Ramos (cell line): Measurements from ENCODE around the gene SEC14L5.
"Not testable (repeated sequence)": the region's sequence is repeated elsewhere in the genome, so short reads cannot be mapped to it uniquely, and the experiment has no call there.

Experiments used
- in situ Hi-C: fragments of 300-500 bp; cut with MboI; formaldehyde crosslinking; loops from one replicate; pipeline ENCODE4 v1.14.3; 2022; ENCODE audit warnings: low sequenced_read_pairs; ENCODE audit not compliant: unreplicated experiment

Gene SEC14L5

GRCh38 chr16:4928227-4928626, 29.9 kb upstream of the SEC14L5 start:
- in situ Hi-C loops, result no loop called here

- in situ Hi-C loops, result not testable (repeated sequence)
Measured at GRCh38 chr16:4929619-4930018, 28.5 kb upstream of the SEC14L5 start.

GRCh38 chr16:4931381-4931780, 26.7 kb upstream of the SEC14L5 start:
- in situ Hi-C loops, result no loop called here

GRCh38 chr16:4933433-4933832, 24.7 kb upstream of the SEC14L5 start:
- in situ Hi-C loops, result no loop called here

- in situ Hi-C loops, result no loop called here
Measured at GRCh38 chr16:4933871-4934395, 24.2 kb upstream of the SEC14L5 start.

GRCh38 chr16:4934591-4934990, 23.5 kb upstream of the SEC14L5 start:
- in situ Hi-C loops, result no loop called here

GRCh38 chr16:4935241-4935855, 22.8 kb upstream of the SEC14L5 start:
- in situ Hi-C loops, result no loop called here

GRCh38 chr16:4936181-4936990, 21.7 kb upstream of the SEC14L5 start:
- in situ Hi-C loops, result no loop called here

GRCh38 chr16:4936991-4937781, 20.9 kb upstream of the SEC14L5 start, which contains the start of gene PPL:
Gene PPL (minus strand): TSS chr16:4937148. CDS start chr16:4937045, 103 bp downstream.
- in situ Hi-C loops, result no loop called here

GRCh38 chr16:4937782-4938682, 20.1 kb upstream of the SEC14L5 start:
- in situ Hi-C loops, result no loop called here

GRCh38 chr16:4938683-4939030, 19.5 kb upstream of the SEC14L5 start:
- in situ Hi-C loops, result no loop called here

- in situ Hi-C loops, result loop anchor here (10.0 kb wide), 1 partner anchor 226 kb away; no protein-coding TSS in a partner anchor
Measured at GRCh38 chr16:4940719-4941118, 17.4 kb upstream of the SEC14L5 start.

- in situ Hi-C loops, result loop anchor here (10.0 kb wide), 1 partner anchor 228 kb away; no protein-coding TSS in a partner anchor
Measured at GRCh38 chr16:4942481-4942880, 15.6 kb upstream of the SEC14L5 start.

GRCh38 chr16:4944333-4945281, 13.5 kb upstream of the SEC14L5 start:
- in situ Hi-C loops, result loop anchor here (10.0 kb wide), 1 partner anchor 230 kb away; no protein-coding TSS in a partner anchor

- in situ Hi-C loops, result loop anchor here (10.0 kb wide), 1 partner anchor 231 kb away; no protein-coding TSS in a partner anchor
Measured at GRCh38 chr16:4945560-4946502, 12.3 kb upstream of the SEC14L5 start.

GRCh38 chr16:4946917-4947316, 11.2 kb upstream of the SEC14L5 start:
- in situ Hi-C loops, result loop anchor here (10.0 kb wide), 1 partner anchor 232 kb away; no protein-coding TSS in a partner anchor
